ENCODE data around the gene HMGCL. TPM values are rescaled to one million over a fixed set of nuclear protein-coding genes. Genes with fewer than 3 reads are reported as not detected.

The HMGCL gene
- total and polyA plus RNA-seq, 2 of the 13 experiments (the other 11 are each of a cell fraction or from before 2014, with no cell fraction given), result 21.3 to 41.4 TPM

GRCh38 chr1:23800400-23801337 lies 24.6 kb downstream of the HMGCL start, which contains the start of gene GALE (continued):
- TF ChIP-seq, protein P1, sequence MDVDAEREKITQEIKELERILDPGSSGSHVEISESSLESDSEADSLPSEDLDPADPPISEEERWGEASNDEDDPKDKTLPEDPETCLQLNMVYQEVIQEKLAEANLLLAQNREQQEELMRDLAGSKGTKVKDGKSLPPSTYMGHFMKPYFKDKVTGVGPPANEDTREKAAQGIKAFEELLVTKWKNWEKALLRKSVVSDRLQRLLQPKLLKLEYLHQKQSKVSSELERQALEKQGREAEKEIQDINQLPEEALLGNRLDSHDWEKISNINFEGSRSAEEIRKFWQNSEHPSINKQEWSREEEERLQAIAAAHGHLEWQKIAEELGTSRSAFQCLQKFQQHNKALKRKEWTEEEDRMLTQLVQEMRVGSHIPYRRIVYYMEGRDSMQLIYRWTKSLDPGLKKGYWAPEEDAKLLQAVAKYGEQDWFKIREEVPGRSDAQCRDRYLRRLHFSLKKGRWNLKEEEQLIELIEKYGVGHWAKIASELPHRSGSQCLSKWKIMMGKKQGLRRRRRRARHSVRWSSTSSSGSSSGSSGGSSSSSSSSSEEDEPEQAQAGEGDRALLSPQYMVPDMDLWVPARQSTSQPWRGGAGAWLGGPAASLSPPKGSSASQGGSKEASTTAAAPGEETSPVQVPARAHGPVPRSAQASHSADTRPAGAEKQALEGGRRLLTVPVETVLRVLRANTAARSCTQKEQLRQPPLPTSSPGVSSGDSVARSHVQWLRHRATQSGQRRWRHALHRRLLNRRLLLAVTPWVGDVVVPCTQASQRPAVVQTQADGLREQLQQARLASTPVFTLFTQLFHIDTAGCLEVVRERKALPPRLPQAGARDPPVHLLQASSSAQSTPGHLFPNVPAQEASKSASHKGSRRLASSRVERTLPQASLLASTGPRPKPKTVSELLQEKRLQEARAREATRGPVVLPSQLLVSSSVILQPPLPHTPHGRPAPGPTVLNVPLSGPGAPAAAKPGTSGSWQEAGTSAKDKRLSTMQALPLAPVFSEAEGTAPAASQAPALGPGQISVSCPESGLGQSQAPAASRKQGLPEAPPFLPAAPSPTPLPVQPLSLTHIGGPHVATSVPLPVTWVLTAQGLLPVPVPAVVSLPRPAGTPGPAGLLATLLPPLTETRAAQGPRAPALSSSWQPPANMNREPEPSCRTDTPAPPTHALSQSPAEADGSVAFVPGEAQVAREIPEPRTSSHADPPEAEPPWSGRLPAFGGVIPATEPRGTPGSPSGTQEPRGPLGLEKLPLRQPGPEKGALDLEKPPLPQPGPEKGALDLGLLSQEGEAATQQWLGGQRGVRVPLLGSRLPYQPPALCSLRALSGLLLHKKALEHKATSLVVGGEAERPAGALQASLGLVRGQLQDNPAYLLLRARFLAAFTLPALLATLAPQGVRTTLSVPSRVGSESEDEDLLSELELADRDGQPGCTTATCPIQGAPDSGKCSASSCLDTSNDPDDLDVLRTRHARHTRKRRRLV (CRISPR knock-in tag; IDR thresholded peaks at IDR 0.05), result peak; percentile 59; the same call in 1 of the 2 replicates
- TF ChIP-seq ZBTB4 (CRISPR knock-in tag; IDR thresholded peaks at IDR 0.05; ENCODE audit: borderline replicate concordance) (no peak), ARHGAP35 (CRISPR knock-in tag; IDR thresholded peaks at IDR 0.05; ENCODE audit: borderline replicate concordance) (0 out of 2 replicates have a peak, but pooled peaks have one; percentile 31), HNRNPLL (IDR thresholded peaks at IDR 0.05; ENCODE audit: low read depth, low read length, poor library complexity, severe bottlenecking) (peak; percentile 97), WIZ (CRISPR knock-in tag; IDR thresholded peaks at IDR 0.05) (0 out of 2 replicates have a peak, but pooled peaks have one; percentile 53), KDM5A (IDR thresholded peaks at IDR 0.05; ENCODE audit: borderline replicate concordance, low read length) (peak; percentile 66; the same call in 1 of the 2 replicates), ZNF3 (CRISPR knock-in tag; IDR thresholded peaks at IDR 0.05) (no peak), ZNF558 (CRISPR knock-in tag; IDR thresholded peaks at IDR 0.05; ENCODE audit: borderline replicate concordance) (0 out of 2 replicates have a peak, but pooled peaks have one; percentile 20), JUNB (CRISPR knock-in tag; IDR thresholded peaks at IDR 0.05; ENCODE audit: borderline replicate concordance) (no peak)
- TF ChIP-seq, protein P2, sequence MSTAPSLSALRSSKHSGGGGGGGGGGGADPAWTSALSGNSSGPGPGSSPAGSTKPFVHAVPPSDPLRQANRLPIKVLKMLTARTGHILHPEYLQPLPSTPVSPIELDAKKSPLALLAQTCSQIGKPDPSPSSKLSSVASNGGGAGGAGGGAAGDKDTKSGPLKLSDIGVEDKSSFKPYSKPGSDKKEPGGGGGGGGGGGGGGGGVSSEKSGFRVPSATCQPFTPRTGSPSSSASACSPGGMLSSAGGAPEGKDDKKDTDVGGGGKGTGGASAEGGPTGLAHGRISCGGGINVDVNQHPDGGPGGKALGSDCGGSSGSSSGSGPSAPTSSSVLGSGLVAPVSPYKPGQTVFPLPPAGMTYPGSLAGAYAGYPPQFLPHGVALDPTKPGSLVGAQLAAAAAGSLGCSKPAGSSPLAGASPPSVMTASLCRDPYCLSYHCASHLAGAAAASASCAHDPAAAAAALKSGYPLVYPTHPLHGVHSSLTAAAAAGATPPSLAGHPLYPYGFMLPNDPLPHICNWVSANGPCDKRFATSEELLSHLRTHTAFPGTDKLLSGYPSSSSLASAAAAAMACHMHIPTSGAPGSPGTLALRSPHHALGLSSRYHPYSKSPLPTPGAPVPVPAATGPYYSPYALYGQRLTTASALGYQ (CRISPR knock-in tag; IDR thresholded peaks at IDR 0.05), result no peak
- TF ChIP-seq, protein P3, sequence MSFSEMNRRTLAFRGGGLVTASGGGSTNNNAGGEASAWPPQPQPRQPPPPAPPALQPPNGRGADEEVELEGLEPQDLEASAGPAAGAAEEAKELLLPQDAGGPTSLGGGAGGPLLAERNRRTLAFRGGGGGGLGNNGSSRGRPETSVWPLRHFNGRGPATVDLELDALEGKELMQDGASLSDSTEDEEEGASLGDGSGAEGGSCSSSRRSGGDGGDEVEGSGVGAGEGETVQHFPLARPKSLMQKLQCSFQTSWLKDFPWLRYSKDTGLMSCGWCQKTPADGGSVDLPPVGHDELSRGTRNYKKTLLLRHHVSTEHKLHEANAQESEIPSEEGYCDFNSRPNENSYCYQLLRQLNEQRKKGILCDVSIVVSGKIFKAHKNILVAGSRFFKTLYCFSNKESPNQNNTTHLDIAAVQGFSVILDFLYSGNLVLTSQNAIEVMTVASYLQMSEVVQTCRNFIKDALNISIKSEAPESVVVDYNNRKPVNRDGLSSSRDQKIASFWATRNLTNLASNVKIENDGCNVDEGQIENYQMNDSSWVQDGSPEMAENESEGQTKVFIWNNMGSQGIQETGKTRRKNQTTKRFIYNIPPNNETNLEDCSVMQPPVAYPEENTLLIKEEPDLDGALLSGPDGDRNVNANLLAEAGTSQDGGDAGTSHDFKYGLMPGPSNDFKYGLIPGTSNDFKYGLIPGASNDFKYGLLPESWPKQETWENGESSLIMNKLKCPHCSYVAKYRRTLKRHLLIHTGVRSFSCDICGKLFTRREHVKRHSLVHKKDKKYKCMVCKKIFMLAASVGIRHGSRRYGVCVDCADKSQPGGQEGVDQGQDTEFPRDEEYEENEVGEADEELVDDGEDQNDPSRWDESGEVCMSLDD (CRISPR knock-in tag; IDR thresholded peaks at IDR 0.05; ENCODE audit: borderline replicate concordance), result no peak
